LHCN-M2 (cell line): Measurements from ENCODE around the gene GRIK2. TPM values are rescaled to one million over a fixed set of nuclear protein-coding genes. Genes with fewer than 3 reads are reported as not detected.

Experiments used
- DNase-seq: peaks from one replicate; pipeline ENCODE4 v3.0.0-alpha.2; 2012; ENCODE audit warnings: low read depth
- total RNA-seq: library from RNA; depleted of rRNA; stranded (reverse); fragments of >200 nt; gene quantifications from 2 replicates; pipeline ENCODE4 v1.2.3, GENCODE V29; 2014

Gene GRIK2
- total RNA-seq, 1 experiment from 2014 or later: 2.9 TPM

DNA sequence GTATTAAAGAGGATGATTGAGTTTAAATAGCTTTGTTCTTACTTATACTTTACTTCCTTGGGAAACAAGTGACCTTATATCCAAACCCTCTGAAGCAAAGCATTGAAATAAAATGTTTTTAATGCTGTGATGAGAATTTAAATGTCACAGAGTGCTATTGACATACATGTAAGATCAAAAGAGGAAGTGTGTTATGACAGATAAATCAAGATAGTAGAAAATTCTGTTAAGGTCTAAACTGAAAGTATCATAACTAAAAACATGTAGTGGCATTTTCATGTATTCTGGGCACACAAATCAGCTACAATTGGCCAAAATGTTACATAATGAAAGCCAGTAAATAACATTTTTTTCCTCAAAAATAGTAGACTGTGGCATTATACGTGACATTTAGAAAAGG lies 318.0 kb downstream of the GRIK2 start:
- DNase-seq: no peak

DNA sequence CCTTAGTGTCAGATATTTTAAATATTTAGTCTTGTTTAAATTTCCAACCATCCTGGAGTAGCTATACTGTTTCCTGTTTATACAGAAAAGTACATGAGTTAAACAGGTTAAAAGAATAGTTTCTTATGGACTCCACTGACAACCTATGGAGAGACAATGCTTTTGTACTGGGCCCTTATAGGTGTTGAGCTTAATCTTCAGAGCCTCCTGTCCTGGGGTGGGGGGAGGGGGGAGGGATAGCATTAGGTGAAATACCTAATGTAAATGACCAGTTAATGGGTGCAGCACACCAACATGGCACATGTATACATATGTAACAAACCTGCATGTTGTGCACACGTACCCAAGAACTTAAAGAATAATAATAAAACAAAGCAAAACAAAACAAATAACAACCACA lies 322.9 kb downstream of the GRIK2 start:
- DNase-seq: no peak

DNA sequence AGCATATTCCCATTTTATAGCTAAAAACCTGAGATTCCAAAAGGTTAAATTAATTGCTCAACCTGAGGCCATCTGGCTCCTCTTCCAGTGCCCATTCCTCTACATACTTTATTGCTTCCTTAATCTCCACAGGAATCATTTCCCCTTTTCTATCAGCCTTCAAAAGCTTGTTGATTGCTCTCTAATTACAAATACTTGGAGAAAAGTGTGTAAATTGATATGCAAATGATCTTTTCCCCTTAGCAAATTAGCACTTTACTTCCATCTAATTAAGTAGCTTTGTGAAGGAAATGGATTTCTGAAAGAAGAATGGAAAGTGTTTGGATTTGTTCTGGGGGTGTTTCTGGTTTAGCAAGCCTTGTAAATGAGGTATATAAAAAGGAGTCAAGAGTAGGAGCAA lies 323.3 kb downstream of the GRIK2 start:
- DNase-seq: no peak

DNA sequence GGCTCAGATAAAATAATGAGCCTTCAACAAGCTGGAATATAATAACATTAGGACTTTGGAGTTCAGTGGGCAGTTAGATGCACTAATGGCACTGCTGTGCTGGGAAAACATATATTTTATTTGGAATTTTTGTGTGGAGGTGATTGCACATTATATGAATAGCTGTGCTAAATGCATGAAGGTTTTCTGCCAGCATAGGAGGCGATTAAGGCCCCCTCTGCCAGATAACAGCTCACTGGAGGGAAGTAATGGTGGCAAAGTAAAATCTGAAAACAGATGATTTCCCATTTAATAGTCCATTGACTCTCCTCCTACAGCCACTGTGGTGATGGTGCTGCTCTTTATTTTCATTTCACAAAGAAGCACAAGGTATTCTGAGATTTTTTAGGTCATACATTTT lies 326.0 kb downstream of the GRIK2 start:
- no peak for DNase-seq

DNA sequence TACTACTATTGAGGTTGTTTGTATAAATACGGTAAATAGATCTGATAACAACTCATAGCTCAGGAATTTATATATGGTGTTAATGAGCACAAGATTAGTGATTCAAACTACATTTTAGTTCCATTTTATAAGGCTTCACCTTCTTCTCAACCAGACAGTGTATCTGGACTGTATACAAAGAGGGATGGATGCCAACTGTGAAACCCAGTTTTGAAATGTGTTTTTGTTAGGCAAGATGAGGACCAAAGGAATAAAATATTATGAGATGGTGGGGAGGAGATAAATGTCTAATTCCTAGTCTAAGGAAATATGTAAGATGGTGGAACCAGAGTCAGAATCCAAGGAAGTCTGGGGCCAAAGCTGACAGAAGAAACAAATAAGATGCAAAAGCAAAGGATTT lies 329.0 kb downstream of the GRIK2 start:
- DNase-seq: no peak

DNA sequence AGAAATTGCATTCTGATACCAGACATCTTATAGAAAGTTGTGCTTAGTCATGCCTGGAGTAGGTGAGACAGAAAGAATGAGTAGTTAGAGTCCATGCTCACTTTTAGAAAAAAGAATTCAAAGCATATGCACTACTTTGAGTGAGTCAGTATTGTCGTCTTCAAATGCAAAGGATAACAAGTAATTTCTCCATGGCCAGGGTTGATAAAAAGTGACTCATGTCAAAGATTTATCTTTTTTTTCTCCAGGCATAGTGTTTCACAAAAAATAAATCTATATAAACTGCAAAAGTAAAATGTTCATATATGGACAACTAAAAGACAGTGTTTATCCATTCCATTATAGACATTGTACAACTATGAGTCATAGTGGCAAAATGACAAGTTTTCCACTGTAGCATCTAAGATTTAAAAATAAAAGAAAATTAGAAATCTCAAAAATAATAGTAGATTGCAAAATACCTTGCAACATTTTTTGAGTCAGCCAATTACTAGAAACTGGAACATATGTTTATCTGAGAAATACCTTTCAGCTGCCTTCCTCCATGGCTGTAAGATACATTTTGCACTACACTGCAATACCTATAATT lies 329.6 kb downstream of the GRIK2 start:
- DNase-seq: peak; percentile 65

DNA sequence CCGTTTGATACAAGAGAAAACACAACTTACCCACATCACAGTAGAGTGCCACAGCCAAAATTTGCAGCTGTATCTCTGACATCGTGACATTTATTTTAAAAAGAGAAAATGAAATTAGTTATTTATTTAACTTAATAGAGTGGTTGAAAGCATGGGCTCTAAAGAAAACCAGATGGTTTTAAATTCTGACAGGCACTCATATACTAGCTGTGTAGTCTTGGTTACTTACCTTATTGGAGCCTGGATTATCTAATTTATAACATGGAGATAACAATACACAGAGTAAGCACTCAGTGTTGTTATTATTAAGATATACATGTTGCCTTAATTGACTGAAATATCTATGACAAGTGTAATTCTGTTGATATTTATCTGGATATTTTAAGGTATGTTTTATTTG lies 334.9 kb downstream of the GRIK2 start:
- DNase-seq: no peak

DNA sequence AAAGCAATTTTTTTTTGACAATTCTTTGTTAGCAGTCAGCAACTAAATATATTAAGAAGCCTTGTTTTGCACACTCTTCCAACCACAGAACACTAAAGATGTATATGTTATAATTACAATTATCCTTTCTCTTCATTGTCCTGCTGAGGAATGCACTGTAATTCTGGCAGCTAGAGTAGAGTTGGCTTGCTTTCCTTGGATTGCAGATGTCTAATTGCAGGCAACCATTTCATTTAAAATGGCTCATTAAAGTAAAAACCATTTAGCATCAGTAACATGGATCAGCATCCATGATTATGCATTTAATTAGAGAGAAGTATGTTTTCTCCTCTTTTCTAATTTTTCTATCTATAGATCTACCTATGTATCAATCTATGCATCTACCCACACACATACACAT lies 335.4 kb downstream of the GRIK2 start:
- DNase-seq: no peak

DNA sequence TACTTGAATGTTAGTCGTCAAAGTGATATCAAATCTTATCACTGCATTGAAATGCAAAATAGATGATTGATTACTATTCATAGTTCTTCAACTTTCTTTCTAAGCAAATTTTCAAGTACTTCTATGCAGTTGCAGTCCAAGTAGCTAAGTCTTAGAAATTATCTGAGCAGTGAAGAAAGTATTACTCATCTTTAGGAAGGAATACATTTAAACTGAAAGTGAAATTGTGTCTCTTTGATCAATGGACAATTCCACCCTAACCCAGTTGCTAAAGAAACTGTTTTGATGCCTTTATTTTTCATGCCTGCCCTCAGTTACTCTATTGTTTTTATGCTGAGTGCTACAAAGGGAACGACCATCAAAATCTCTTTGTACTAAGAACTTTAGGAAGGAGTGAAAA lies 337.4 kb downstream of the GRIK2 start:
- peak; percentile 10 for DNase-seq

DNA sequence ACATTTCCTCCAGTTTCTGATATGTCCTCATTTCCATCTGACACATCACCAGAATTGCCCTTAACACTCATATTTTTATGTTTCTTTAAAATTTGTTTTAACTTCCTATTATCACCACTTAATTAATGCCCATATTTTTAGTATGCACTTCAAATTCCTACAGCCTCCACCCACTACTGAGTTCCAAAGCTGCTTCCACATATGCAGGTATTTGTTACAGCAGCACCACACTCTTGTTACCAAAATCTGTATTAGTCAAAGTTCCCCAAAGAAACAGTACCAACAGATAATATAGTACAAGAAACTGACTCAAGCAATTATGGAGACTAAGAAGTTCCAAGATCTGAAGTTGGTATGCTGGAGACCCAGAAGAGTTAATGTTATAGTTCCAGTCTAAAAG lies 340.4 kb downstream of the GRIK2 start:
- DNase-seq: no peak

DNA sequence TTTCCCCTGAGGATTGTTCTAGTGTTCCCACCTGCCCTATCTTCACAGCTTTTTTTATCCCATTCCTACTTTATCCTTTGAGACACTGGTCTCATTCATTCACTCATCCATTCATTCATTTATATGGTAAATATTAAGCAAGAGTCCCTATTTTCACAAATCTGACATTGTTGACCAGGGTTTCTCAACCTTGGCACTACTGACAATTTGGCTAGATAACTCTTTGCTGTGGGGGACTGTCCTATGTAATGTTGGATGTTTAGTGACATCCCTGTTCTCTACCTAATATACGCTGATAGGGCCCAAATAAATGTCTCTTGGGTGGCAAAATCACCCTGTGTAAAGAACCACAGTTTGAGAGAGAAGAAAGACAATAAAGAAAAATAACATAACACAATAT lies 345.0 kb downstream of the GRIK2 start:
- no peak for DNase-seq

DNA sequence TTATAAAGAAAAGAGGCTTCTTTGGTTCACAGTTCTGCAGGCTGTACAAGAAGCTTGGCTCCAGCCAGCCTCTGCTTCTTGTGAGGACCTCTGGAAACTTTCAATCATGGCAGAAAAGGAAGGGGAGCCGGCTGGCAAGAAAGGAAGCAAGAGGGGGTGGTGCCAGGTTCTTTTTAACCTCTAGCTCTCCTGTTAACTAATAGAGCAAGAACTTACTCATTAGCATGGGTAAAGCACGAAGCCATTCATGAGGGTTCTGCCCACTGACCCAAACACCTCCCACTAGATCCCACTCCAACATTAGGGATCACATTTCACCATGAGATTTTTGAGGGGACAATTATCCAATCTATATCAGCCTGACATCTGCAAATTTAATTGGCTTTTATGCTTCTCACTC lies 347.1 kb downstream of the GRIK2 start:
- DNase-seq: no peak

DNA sequence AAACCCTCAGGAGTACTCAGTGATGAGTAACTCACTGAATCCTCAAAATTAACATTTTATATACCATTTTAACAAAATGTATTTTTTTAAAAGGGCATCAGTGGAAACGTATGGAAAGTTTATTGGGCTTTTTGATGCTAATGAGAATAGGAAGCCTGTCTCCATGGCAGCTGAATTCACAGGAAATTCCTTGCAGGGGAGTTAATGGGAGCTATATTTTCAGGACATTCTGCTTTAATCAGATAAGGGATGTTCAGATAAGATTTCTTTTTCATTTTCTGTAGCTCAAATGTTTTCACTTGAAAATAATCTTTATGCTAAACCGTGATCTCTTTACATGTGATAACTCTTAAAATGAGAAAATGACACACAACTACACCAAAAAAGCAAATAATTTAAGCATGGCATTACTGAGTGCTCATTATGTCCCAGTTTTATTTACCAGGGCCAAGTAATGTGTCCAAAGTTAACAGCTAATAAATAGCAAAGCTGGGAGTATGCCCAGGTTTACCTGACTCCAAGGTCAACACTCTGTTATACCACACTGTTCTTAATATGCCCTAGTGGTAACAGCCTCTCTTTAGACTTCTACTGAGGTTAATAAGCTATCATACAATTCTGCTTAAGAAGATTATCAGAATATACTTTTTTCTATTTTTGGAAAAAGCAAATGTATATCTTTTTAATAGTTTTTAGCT lies 348.1 kb downstream of the GRIK2 start:
- no peak for DNase-seq

DNA sequence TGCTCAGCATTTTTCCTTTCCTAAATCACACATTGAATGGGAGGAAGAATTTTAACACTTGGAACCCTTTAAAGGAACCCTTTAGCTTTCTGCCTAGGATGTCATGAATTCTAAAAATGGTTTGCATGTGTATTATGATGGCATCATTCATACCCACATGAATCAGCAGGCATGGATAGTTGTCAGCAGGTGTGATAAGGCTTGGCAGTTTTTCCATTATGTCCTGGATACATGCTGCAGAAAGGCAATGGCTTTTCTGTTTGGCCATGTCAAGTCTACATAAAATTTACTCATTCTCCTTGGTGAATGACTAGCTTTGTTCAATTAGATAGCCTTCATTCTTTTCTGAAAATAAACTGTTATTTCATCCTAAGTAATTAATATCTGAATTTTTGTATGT lies 353.7 kb downstream of the GRIK2 start:
- peak; percentile 47 for DNase-seq

DNA sequence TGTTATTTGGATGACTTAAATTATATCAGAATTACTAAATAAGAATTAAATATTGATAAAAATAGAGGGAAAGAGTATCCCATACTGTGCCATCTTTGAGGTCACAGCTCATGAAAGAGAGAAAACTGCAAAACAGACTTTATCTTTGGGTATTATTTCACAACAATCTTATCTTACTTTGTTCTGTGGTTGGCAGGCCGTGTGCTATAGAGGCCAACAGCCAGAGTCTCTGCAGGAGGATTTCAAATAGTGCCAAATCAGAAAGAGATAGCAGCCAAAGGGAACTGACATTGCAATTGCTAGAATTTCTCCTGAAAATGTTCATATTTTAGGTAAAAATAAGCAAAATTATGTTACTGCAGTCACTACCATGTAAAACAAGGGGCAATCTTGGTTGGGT lies 354.2 kb downstream of the GRIK2 start:
- DNase-seq: no peak

DNA sequence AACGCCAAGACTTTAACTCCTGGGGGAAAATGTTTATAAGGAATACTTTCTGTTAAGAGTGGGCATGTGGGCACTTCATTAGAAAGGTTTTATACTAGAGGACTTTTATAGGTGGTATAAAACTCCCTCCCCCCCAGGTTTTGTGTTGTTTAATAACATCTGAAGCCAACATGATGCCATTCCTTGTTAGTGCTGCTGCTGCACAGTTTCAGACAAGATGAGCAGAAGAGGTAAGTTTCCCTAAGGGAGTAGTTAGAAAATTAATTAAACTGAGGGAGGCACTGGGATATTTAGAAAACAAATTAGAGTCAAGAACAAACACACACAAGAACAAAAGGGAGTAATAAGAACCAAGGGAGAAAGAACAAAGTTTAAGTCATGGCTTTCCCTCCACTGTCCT lies 362.4 kb downstream of the GRIK2 start:
- DNase-seq: no peak

DNA sequence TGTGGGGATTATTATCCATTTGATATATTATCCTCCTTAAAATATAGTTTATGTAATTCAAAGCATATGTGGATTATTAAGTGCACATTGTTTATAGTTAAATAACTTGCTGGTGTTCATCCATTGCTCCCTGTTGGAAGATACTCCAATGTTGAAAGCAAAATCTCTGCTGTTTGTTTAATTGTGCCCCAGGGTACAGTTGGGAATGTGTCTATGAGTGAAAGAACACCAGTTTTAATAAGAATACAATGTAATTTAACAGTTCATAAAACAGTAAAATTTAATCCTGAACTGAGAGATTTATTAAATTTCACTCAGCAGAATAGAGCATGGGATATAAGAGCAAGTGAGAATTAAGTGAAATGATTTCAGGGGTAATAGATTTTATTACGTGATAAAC lies 364.9 kb downstream of the GRIK2 start:
- no peak for DNase-seq

DNA sequence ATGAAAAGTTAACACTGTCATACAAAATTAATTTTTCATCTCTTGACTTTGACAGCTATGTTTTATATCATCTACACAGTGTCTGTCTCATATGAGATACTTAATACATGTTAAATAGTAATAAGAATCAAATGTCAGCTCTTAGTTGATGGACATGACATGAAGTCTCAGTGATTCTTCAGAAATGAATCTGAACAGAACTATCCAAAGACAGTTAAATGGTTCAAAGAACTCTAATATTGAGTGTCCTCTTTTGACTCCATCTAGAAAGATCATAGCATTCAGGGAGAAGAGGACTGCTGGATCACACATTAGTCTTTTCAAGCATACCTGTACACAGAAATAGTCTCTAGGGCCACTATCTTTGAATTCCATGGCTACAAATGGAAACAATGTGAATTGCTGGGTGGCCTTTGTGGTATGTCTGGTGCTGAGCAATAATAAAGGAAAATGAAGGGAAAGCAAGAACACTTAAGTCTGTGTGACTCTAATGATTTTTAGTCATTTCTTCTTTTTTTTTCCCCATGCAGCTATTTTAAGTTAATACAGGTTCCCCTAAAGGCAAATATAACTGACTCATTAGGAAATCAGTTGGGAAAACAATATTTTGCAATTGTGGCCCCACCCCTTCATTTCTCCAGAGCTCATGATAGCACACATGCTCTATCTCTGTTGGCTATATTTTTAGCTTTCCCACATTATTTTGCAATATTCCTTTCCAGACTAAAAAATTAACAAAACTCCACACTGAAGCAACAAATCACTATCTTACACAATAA lies 367.5 kb downstream of the GRIK2 start:
- peak; percentile 87 for DNase-seq

DNA sequence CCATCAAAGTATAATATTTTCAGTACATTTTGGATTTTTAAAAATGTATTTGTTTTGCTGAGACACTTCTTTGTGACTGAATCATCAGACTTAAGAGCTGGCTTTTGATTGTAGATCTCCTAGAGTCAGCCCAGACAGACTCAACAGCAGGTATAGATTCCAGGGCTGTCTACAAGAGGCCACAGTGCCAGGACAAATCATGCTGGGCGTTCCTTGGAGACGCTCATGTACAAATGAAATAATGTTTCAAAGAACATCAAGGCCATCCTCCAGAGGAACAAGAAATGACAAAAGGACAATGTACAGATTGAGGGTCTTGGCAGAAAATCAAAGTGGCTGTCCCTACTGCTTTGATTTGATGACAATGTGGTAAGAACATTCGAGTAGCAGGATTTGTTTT lies 369.3 kb downstream of the GRIK2 start:
- DNase-seq: no peak

DNA sequence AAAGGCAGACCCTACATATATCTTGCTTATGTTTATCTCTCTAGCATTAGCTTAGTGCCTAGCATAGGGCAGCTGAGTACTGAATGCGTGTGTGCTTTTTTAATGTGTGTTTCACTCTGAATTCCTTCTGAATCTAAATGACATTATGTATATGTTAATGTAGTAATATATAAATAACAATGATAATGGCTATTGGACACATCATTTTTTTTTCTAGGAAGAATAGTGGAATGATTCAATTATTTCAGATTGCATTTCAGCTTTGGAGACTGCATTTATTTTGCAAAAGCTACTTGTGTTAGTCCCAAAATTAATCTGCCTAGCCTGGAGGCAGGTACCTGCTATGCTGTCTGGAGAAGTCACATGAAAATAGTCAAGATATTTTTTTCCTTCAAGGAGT lies 371.8 kb downstream of the GRIK2 start:
- no peak for DNase-seq

DNA sequence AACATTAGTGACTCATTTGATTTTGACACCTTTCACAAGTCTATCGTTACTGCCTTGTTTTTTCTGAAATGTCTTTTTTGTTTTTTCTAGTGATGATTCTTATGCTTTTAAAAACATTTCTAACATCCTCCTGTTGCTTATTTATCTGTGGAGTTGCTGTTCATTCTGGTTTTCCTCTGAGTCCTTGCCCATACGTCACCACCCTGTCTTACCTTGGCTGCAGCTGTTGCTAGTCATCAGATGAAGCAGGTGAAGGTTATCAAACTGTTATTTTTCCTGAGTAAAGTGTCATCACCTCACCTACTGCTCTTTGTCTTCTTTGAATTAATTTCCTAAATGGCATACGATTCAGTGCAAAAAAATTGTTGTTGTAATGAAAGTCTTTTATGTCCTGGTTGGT lies 376.6 kb downstream of the GRIK2 start:
- DNase-seq: peak; percentile 12

DNA sequence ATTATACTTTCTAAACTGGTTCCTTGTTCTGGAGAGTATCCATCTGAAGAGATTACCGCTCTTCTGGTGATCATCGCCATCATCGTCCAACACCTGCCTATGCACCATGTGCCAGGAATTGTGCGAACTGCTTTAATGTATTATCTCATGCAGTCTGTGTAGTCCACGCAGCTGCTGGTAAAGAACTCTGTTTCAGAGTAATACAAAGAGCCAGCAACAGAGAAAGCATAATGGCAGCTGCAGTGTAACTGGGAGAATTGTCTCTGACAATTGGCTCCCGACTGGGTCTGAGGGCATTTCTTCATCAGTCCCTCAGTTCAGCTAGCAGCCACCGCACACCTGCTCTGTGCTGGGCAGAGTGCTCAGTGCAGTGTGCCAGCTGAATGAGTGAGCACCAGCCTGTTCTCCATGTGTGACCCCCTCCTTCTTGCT lies 383.4 kb downstream of the GRIK2 start:
- DNase-seq: peak; percentile 17

DNA sequence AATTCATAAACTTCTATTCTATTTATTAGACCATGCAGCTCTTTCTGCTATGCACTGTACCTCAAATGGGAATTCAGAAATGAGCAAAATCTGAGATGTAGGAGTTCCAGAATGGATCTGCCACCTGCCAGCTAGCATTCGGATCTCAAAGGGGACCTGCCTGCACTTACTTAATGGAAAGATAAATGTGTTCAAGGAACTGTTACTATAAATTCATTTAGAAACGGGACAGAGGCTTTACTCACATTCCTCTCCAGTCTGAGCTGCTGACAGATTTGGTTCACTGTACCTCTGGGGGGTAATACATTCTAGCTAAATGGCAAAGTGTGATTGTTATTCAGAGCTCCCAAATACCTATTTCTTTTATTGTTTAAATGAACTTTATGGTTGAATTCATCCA lies 384.1 kb downstream of the GRIK2 start:
- DNase-seq: no peak
